Sigmoid colon (tissue), 4 donors: ENCODE measurements around the gene ANTXR2.

ENCODE experiments used
- POLR2AphosphoS5 ChIP-seq, 4 donors: sonication (generic); formaldehyde crosslinking; IDR thresholded peaks; one replicate each; pipeline ENCODE4 v1.6.1; 2017; ENCODE audit warnings: antibody characterized with exemption in 4 of 4
- TF ChIP-seq, protein P1 (sequence below), 4 experiments: fragments of 450-650 bp in 3 of 4; fragments of 200-600 bp in 1 of 4; IDR thresholded peaks; one replicate each; pipeline ENCODE4 v1.5.1; 2016 to 2019; ENCODE audit warnings: antibody characterized with exemption in 4 of 4, mild to moderate bottlenecking in 3 of 4, moderate library complexity in 2 of 4

- TF ChIP-seq, protein P1, sequence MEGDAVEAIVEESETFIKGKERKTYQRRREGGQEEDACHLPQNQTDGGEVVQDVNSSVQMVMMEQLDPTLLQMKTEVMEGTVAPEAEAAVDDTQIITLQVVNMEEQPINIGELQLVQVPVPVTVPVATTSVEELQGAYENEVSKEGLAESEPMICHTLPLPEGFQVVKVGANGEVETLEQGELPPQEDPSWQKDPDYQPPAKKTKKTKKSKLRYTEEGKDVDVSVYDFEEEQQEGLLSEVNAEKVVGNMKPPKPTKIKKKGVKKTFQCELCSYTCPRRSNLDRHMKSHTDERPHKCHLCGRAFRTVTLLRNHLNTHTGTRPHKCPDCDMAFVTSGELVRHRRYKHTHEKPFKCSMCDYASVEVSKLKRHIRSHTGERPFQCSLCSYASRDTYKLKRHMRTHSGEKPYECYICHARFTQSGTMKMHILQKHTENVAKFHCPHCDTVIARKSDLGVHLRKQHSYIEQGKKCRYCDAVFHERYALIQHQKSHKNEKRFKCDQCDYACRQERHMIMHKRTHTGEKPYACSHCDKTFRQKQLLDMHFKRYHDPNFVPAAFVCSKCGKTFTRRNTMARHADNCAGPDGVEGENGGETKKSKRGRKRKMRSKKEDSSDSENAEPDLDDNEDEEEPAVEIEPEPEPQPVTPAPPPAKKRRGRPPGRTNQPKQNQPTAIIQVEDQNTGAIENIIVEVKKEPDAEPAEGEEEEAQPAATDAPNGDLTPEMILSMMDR (IDR thresholded peaks at IDR 0.05): no peak
- peak in 2 of 4 donors; percentile 10 to 13 for TF ChIP-seq POLR2AphosphoS5 (IDR thresholded peaks at IDR 0.05)
Measured at GRCh38 chr4:80097400-80098177, 24.6 kb upstream of the ANTXR2 start.
